ENCODE measurements around the gene AQP2.
"Not testable (repeated sequence)": the region's sequence is repeated elsewhere in the genome, so short reads cannot be mapped to it uniquely, and the experiment has no call there.

GRCh38 chr12:49986476-49986875, 35.9 kb downstream of the AQP2 start:
- TF ChIP-seq CTCF (IDR thresholded peaks at IDR 0.05); POLR2AphosphoS5 (IDR thresholded peaks at IDR 0.05); POLR2A (IDR thresholded peaks at IDR 0.05); EP300 (IDR thresholded peaks at IDR 0.05; ENCODE audit: low read depth): not testable (repeated sequence)
